ENCODE measurements around the gene GRK5. TPM values are rescaled to one million over a fixed set of nuclear protein-coding genes. Genes with fewer than 3 reads are reported as not detected.
A peak's percentile ranks its signal among the peaks of the same experiment; 100 is the strongest.

Gene GRK5
- total RNA-seq, 2 donors from 2014 or later, result 4.8 to 10.6 TPM

- Histone ChIP-seq H3K4me3 (no peak overlapping the region), H3K4me1 (replicated peaks) (peaks cover 8% of the 10 kb centered on the region), H3K27me3 (replicated peaks; ENCODE audit: insufficient read depth) (no peaks in the 10 kb centered on the region), H3K9me3 (no peaks in the 10 kb centered on the region), H3K27ac (no peak overlapping the region), H3K36me3 (no peaks in the 10 kb centered on the region)
- 63% methylated on average over 9 of the region's 9 CpGs for WGBS
- intact Hi-C loops (cut with DNase I), result no loop called here
- no peak for DNase-seq (ENCODE audit: low spot score)
- TF ChIP-seq POLR2AphosphoS5 (IDR thresholded peaks at IDR 0.05), result no peak
- TF ChIP-seq POLR2A (IDR thresholded peaks at IDR 0.05), result no peak
- no peak for TF ChIP-seq CTCF (IDR thresholded peaks at IDR 0.05)
Measured at GRCh38 chr10:119349937-119350501, 142.6 kb downstream of the GRK5 start.

- 28% methylated on average over 8 of the region's 8 CpGs for WGBS
- H3K4me1 ChIP-seq (replicated peaks), result peaks cover 8% of the 10 kb centered on the region
- H3K27me3 ChIP-seq (replicated peaks; ENCODE audit: insufficient read depth), result no peaks in the 10 kb centered on the region
- no peaks in the 10 kb centered on the region for H3K36me3 ChIP-seq
- intact Hi-C loops (cut with DNase I), result no loop called here
- no peak overlapping the region for H3K27ac ChIP-seq
- peak; percentile 33 for DNase-seq (ENCODE audit: low spot score)
- peak; percentile 61 for TF ChIP-seq POLR2AphosphoS5 (IDR thresholded peaks at IDR 0.05)
- no peak for TF ChIP-seq POLR2A (IDR thresholded peaks at IDR 0.05)
- no peaks in the 10 kb centered on the region for H3K9me3 ChIP-seq
- no peak overlapping the region for H3K4me3 ChIP-seq
Measured at GRCh38 chr10:119350502-119351097, 143.2 kb downstream of the GRK5 start.

- TF ChIP-seq CTCF (IDR thresholded peaks at IDR 0.05), result no peak
- no peak for TF ChIP-seq POLR2A (IDR thresholded peaks at IDR 0.05)
- TF ChIP-seq POLR2AphosphoS5 (IDR thresholded peaks at IDR 0.05), result no peak
- no peaks in the 10 kb centered on the region for H3K9me3 ChIP-seq
- peaks cover 8% of the 10 kb centered on the region for H3K4me1 ChIP-seq (replicated peaks)
- no peak for DNase-seq (ENCODE audit: low spot score)
- no peaks in the 10 kb centered on the region for H3K27me3 ChIP-seq (replicated peaks; ENCODE audit: insufficient read depth)
- H3K36me3 ChIP-seq, result no peaks in the 10 kb centered on the region
- 85% methylated on average over 4 of the region's 4 CpGs for WGBS
- intact Hi-C loops (cut with DNase I), result no loop called here
- no peak overlapping the region for H3K4me3 ChIP-seq
- no peak overlapping the region for H3K27ac ChIP-seq
Measured at GRCh38 chr10:119351189-119351588, 143.8 kb downstream of the GRK5 start.

- Histone ChIP-seq H3K27ac (no peak overlapping the region), H3K27me3 (replicated peaks; ENCODE audit: insufficient read depth) (no peaks in the 10 kb centered on the region), H3K36me3 (no peaks in the 10 kb centered on the region), H3K4me3 (no peak overlapping the region), H3K4me1 (replicated peaks) (peaks cover 8% of the 10 kb centered on the region), H3K9me3 (no peaks in the 10 kb centered on the region)
- DNase-seq (ENCODE audit: low spot score), result no peak
- no peak for TF ChIP-seq POLR2AphosphoS5 (IDR thresholded peaks at IDR 0.05)
- TF ChIP-seq POLR2A (IDR thresholded peaks at IDR 0.05), result no peak
- no peak for TF ChIP-seq CTCF (IDR thresholded peaks at IDR 0.05)
- intact Hi-C loops (cut with DNase I), result no loop called here
- WGBS, result 99% methylated on average over 2 of the region's 2 CpGs
Measured at GRCh38 chr10:119352042-119352441, 144.7 kb downstream of the GRK5 start.

GRCh38 chr10:119352807-119353206 is 145.4 kb downstream of the GRK5 start:
- H3K4me3 ChIP-seq, result no peak overlapping the region
- no peaks in the 10 kb centered on the region for H3K27me3 ChIP-seq (replicated peaks; ENCODE audit: insufficient read depth)
- intact Hi-C loops (cut with DNase I), result no loop called here
- H3K27ac ChIP-seq, result no peak overlapping the region
- TF ChIP-seq POLR2A (IDR thresholded peaks at IDR 0.05), result no peak
- no peak for TF ChIP-seq CTCF (IDR thresholded peaks at IDR 0.05)
- no peak for TF ChIP-seq POLR2AphosphoS5 (IDR thresholded peaks at IDR 0.05)
- H3K4me1 ChIP-seq (replicated peaks), result peaks cover 8% of the 10 kb centered on the region
- no peaks in the 10 kb centered on the region for H3K9me3 ChIP-seq
- H3K36me3 ChIP-seq, result no peaks in the 10 kb centered on the region
- no peak for DNase-seq (ENCODE audit: low spot score)
- 94% methylated on average over 6 of the region's 6 CpGs for WGBS

Data from prostate gland (tissue), 2 donors.